Measurements from ENCODE around the gene KCTD5. TPM values are rescaled to one million over a fixed set of nuclear protein-coding genes. Genes with fewer than 3 reads are reported as not detected.

The KCTD5 gene
- total and polyA plus RNA-seq, 2 of the 8 experiments (the other 6 are each of a cell fraction or from before 2014, with no cell fraction given): 26.6 to 31.8 TPM

DNA sequence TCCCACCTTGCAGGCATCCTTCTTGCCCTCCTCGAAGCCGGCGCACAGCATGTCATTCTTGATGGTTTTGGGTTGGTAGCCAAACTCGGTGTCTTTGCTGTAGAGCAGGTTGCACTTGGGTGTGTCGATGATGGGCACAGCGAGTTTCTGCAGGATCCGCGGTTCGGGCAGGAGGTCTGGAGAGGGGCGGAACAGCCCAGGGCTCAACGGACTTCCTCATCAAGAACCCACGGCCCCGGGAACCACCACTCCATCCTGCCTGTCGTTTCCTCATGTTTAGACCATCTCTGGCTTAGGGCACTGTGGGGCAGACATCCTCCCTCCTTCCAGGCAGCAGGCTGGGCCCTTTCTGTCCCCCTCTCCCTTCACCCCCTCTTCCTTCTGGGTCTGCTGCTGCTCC, 31.2 kb downstream of the KCTD5 start:
- H3K4ac ChIP-seq (replicated peaks; ENCODE audit: insufficient read length, low read depth, low read length): no peak overlapping the region
- H3K56ac ChIP-seq (replicated peaks; ENCODE audit: insufficient read length, low read depth, low read length): no peak overlapping the region
- H3K79me1 ChIP-seq (ENCODE audit: low read depth, low read length): no peaks in the 10 kb centered on the region
- peaks cover 2% of the 10 kb centered on the region; the same call in 1 of the 2 replicates for H3K23me2 ChIP-seq (ENCODE audit: low read depth, low read length)
- CTCF ChIA-PET (ENCODE audit: partially characterized antibody): interaction anchor here (1.3 kb wide), 1 partner anchor 11 kb away, joined by 4 read pairs; no protein-coding TSS in a partner anchor
- H3K14ac ChIP-seq (ENCODE audit: insufficient read length): no peak overlapping the region
- H3K27me3 ChIP-seq (replicated peaks in 1 of 4; ENCODE audit: control insufficient read depth in 3 of 4, extremely low read depth in 1 of 4, insufficient read depth in 3 of 4, low read length in 3 of 4): no peaks in the 10 kb centered on the region; a peak in 1 of 7 replicates
- H3K23ac ChIP-seq (ENCODE audit: insufficient read length): no peak overlapping the region
- H3K79me2 ChIP-seq (ENCODE audit: control insufficient read depth in 1 of 2, insufficient read depth in 2 of 2, low read length in 2 of 2): no peaks in the 10 kb centered on the region
- H3K9me3 ChIP-seq (ENCODE audit: insufficient read depth in 2 of 2, low read depth in 1 of 2, low read length in 1 of 2): no peaks in the 10 kb centered on the region
- H3K18ac ChIP-seq (ENCODE audit: extremely low read depth, low read length): no peak overlapping the region
- no peak overlapping the region for H3K9ac ChIP-seq (replicated peaks in 1 of 4; ENCODE audit: extremely low read depth in 1 of 4, low read depth in 3 of 4, low read length in 3 of 4)
- H4K8ac ChIP-seq (ENCODE audit: extremely low read depth, insufficient read depth, low read length): no peak overlapping the region
- FAIRE-seq (no peak), DNase-seq (ENCODE audit: low read depth in 1 of 2, low spot score in 2 of 2) (no peak)
- no peak overlapping the region for H2BK5ac ChIP-seq (ENCODE audit: low read depth, low read length)
- H3K4me1 ChIP-seq (replicated peaks in 1 of 4; ENCODE audit: control insufficient read depth in 3 of 4, insufficient read depth in 4 of 4, low read length in 3 of 4): peaks cover 0 to 6% (median 2%) of the 10 kb centered on the region in 4 experiments; a peak in 3 of 7 replicates
- no peak overlapping the region for H2AFZ ChIP-seq (ENCODE audit: low read length)
- WGBS, 2 experiments (ENCODE audit: extremely low coverage in 1 of 2, insufficient coverage in 1 of 2, insufficient read length in 1 of 2, insufficient replicate concordance in 2 of 2, low coverage in 1 of 2, low lambda C conversion rate in 2 of 2, missing lambda C conversion rate in 1 of 2): 97% methylated on average over 14 of the region's 14 CpGs; no CpG with 5 or more reads in 1 of the 2 experiments
- H3K36me3 ChIP-seq (ENCODE audit: control insufficient read depth in 2 of 4, insufficient read depth in 4 of 4, low read length in 3 of 4): no peaks in the 10 kb centered on the region; a peak in 2 of 8 replicates
- no peak overlapping the region for H4K5ac ChIP-seq (ENCODE audit: insufficient read length, low read depth, low read length)
- POLR2A ChIA-PET (ENCODE audit: partially characterized antibody): no interaction called here
- peaks cover 9 to 15% of the 10 kb centered on the region in 2 experiments for H4K20me1 ChIP-seq (replicated peaks in 1 of 2; ENCODE audit: control insufficient read depth in 1 of 2, insufficient read depth in 2 of 2, low read length in 2 of 2)
- H2AK5ac ChIP-seq (ENCODE audit: low read depth, low read length): 0 out of 2 replicates have a peak overlapping the region, but pooled peaks have one; percentile 24
- no peak overlapping the region for H2BK120ac ChIP-seq (replicated peaks; ENCODE audit: low read depth, low read length)
- no peak overlapping the region for H3K4me3 ChIP-seq (ENCODE audit: extremely low read depth in 1 of 4, insufficient read depth in 2 of 4, low read depth in 3 of 4, low read length in 4 of 4)
- no peak overlapping the region for H4K91ac ChIP-seq (replicated peaks; ENCODE audit: insufficient read length, low read length)
- H3K27ac ChIP-seq (ENCODE audit: low read depth, low read length): no peak overlapping the region
- no peak overlapping the region for H2BK12ac ChIP-seq (ENCODE audit: low read depth, low read length)
- H3K4me2 ChIP-seq (ENCODE audit: insufficient read depth in 1 of 2, low read depth in 2 of 2, low read length in 2 of 2): no peak overlapping the region
- no peak overlapping the region for H2BK20ac ChIP-seq (ENCODE audit: low read length)
- H2BK15ac ChIP-seq (ENCODE audit: low read length): no peak overlapping the region
- TF ChIP-seq CHD1 (IDR thresholded peaks at IDR 0.05; ENCODE audit: low read depth, low read length): no peak
- no peak for TF ChIP-seq RXRA (IDR thresholded peaks at IDR 0.05; ENCODE audit: insufficient read depth, low read depth, low read length)
- TF ChIP-seq MAX (IDR thresholded peaks at IDR 0.05): no peak
- no peak for TF ChIP-seq BACH1 (IDR thresholded peaks at IDR 0.05; ENCODE audit: low read length)
- TF ChIP-seq JUND (IDR thresholded peaks at IDR 0.05; ENCODE audit: low read length): no peak
- no peak for TF ChIP-seq SIX5 (IDR thresholded peaks at IDR 0.05; ENCODE audit: low read depth, low read length)
- TF ChIP-seq MAFK (IDR thresholded peaks at IDR 0.05; ENCODE audit: low read depth, low read length): no peak
- no peak for TF ChIP-seq TBP (IDR thresholded peaks at IDR 0.05; ENCODE audit: low read depth, low read length)
- TF ChIP-seq SP1 (IDR thresholded peaks at IDR 0.05; ENCODE audit: low read depth, low read length): no peak
- TF ChIP-seq POU5F1 (IDR thresholded peaks at IDR 0.05; ENCODE audit: low read depth, low read length): no peak
- no peak for TF ChIP-seq JUN (IDR thresholded peaks at IDR 0.05; ENCODE audit: low read depth, low read length)
- TF ChIP-seq, protein P1, sequence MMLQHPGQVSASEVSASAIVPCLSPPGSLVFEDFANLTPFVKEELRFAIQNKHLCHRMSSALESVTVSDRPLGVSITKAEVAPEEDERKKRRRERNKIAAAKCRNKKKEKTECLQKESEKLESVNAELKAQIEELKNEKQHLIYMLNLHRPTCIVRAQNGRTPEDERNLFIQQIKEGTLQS (IDR thresholded peaks at IDR 0.05; ENCODE audit: insufficient read depth, low read depth, low read length): no peak
